Stimulated activated CD4-positive, alpha-beta T cell treated with anti-CD3 and anti-CD28 coated beads, Interleukin-2, amount 100 ng/mL, for 48 hours (primary cell): ENCODE data around the gene MEI1.

Source experiments
- DNase-seq, 2 donors: peaks; one replicate each; pipeline ENCODE4 v3.0.0-alpha.2; 2020

The MEI1 gene

GRCh38 chr22:41793871-41794270, 94.6 kb downstream of the MEI1 start:
- no peak for DNase-seq

GRCh38 chr22:41798736-41799135, 99.4 kb downstream of the MEI1 start:
- no peak for DNase-seq

- DNase-seq = peak; percentile 16 to 18
Observed at GRCh38 chr22:41799486-41800347, 100.4 kb downstream of the MEI1 start.

DNA sequence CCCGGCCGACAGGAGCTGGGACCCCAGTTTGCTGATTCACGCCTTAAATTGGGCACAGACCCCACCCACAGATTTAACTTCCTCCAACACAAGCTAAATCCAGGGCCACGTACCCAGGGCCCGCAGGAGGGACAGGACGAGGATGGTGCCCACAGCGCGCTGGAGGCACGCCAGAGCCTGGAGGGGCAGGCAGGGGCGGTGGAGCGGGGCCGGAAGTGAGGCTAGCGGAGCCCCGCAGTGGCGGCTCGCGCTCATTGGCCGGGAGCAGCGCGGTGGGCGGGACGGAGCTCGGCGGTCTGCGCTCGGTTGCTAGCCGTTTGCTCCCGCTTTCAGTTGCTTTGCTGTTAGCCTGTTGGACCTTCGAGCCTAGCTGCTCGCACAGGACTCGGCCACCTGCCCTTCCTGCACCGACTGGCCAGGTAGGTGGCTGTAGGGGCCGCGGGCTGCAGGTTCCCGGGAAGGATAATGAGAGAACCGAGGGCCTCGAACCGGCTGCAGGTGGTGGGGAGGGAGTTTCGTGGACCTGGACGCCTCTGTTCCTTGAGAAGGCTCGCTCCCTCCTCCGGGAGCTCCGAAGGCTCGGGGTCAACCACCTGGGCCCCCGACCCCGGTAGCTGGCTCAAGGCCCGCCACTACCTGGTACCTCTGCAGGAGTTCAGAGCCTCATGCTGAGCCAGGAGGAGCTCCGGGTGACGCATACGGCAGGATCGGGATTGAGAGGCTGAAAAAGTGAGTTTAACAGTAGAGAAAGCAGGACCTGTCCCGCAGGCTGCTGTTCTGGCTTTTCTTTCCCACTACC, 101.2 kb downstream of the MEI1 start, which contains the start of gene CCDC134:
TSS of gene CCDC134 (plus strand) at position 332 of the 799 bp plus-strand sequence. CDS start 8,212 bp downstream, outside the sequence.
- peak; percentile 86 to 90 for DNase-seq

DNA sequence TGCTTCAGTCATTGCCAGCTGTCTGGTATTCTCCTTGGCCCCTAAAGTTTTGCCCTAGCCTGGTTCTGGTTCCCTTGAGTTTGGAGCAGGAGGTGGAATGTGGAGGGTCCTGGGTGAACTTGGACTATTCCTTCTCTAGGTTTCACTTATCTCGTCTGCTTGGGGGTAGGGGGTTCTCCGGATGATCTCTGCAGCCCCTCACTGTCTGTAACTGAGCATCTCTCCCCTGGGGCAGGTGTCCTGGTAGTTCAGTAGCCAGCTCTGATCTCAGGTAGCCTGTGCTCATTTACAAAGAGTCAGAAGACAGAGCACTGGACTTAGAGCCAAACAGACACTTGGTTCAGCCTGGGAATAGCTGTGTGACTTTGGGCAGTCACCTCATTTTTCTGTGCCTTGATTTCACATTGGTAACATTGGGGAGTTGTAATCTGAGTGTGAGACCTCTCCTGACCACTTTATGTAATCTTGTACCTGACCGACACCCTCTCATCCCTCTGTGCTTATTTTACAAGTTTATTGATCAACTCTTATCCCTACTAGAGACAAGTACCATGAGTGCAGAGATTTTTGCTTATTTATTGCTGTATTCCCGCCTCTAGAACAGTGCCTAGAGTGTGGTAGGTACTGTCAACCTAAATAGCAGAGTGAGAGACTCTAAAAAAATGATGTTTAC, 102.0 kb downstream of the MEI1 start:
- no peak for DNase-seq

DNA sequence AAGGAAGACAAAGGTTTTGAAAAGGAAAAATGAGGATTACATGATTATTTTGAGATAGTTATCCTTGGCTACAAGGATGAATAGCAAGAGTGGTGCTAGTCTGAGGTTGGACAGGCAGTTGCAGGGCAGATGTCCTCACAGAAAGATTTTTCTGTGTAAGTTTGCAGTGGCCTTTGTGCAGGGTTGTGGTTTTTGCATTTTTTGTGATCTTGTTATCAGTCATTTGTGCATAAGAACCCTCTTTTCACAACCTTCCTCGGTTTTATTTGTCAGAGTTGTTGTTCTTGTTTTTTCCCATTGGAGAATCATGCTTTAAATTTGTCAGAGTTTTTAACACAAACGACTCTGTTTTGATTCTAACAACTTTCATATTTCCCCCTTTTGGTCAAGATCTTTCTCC, 102.6 kb downstream of the MEI1 start:
- no peak for DNase-seq

DNA sequence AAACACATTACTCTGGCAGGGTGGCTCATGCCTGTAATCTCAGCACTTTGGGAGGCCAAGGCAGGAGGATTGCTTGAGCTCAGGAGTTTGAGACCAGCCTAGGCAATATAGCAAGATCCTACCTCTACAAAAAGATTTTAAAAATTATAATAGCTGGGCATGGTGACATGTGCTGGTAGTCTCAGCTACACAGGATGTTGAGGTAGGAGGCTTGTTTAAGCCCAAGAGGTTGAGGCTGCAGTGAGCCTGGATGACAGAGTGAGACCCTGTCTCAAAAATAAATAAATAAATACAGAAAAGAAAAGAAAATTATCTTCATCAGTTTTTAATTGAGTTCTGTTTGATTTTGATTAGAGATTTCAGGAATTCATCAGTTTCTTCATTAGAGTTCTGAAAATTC, 106.3 kb downstream of the MEI1 start:
- no peak for DNase-seq

- DNase-seq = no peak
Observed at GRCh38 chr22:41808400-41808799, 109.1 kb downstream of the MEI1 start.

- no peak for DNase-seq
Observed at GRCh38 chr22:41810022-41810421, 110.7 kb downstream of the MEI1 start.

DNA sequence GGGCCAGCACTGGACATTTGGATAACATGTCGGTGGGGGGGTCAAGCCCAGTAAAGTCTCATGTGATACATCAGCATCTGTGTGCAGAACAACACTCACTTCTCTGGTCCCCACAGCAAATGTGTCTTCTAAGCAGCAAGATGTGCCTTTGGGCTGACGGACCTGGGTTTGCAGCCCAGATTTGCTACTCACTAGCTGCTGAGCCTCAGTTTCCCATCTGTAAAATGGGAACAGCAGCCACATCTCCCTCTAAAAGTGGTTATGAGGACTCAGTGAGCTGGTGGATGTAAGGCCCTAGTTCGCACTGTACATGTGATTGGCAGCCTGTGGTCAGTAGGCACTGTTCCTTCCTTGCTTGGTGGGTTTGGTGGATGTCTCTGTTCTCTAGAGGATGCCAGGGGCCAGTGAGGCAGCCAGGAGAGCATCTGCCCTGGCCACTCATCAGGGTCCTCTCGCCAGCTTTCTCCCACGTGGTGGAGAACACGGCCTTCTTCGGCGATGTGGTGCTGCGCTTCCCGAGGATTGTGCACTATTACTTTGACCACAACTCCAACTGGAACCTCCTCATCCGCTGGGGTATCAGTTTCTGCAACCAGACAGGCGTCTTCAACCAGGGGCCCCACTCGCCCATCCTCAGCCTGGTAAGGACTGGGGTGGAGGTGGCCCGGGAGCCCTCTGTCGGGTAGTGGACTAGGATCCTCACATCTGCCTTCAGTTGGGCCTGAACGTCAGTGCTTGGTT, 113.7 kb downstream of the MEI1 start:
- no peak for DNase-seq

- DNase-seq = no peak
Observed at GRCh38 chr22:41813726-41814410, 114.6 kb downstream of the MEI1 start.

DNA sequence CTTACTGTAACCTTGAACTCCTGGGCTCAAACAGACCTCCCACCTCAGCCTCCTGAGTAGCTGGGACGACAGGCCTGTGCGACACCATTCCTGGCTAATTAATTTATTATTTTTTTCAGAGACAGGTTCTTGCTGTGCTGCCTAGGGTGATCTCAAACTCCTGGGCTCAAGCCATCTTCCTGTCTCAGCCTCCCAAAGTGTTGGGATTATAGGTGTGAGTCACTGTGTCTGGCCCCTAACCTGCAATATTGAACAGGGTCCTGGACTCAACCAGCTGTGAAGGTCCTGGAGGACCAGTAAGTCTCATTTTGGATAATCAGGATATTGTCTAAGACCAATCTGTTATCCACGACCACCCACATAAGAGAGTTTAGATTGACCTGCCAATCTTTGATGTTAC, 116.4 kb downstream of the MEI1 start:
- no peak for DNase-seq

- no peak for DNase-seq
Observed at GRCh38 chr22:41816241-41816640, 116.9 kb downstream of the MEI1 start.

- no peak for DNase-seq
Observed at GRCh38 chr22:41816871-41817270, 117.6 kb downstream of the MEI1 start.

- DNase-seq = no peak
Observed at GRCh38 chr22:41818011-41818410, 118.7 kb downstream of the MEI1 start.

- no peak for DNase-seq
Observed at GRCh38 chr22:41818596-41818995, 119.3 kb downstream of the MEI1 start.

GRCh38 chr22:41819257-41819656, 120.0 kb downstream of the MEI1 start:
- no peak for DNase-seq

GRCh38 chr22:41820447-41820846, 121.1 kb downstream of the MEI1 start:
- DNase-seq = no peak

DNA sequence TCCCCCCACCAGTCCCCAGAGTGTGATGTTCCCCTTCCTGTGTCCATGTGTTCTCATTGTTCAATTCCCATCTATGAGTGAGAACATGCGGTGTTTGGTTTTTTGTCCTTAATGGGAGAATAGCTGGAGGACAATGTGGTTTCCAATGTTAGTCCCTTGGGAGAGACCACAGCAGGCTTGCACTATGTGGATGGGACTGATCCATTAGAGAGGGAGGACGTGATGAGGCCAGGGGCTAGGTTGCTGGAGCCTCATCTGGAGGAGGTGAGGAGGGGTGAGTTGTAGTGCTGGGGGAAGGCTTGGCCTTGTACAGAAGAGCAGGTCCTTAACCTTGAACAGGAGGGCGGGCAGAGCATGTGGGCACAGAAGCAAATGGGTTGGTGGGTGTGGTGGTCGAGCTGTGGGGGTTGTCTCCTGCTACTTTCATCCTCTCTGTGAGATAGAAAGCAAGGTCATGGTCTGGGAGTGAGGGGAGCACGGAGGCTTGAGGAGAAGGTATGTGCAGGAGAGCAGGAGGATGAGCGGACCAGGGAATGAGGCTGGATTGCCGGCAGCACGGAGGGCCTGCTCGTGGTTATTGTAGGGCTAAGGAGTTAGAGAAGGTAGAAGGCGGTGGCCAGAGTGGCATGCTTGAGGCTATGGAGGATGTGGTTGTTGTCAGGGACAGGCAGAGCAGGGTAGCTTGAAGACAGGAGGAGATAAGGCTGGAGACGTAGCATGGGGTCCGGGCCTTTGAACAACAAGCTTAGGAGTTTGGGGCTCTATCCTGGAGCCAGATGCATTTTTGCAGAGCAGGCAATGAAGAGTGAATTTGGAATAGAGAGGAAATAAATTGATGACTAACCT, 122.4 kb downstream of the MEI1 start:
- DNase-seq = no peak

DNA sequence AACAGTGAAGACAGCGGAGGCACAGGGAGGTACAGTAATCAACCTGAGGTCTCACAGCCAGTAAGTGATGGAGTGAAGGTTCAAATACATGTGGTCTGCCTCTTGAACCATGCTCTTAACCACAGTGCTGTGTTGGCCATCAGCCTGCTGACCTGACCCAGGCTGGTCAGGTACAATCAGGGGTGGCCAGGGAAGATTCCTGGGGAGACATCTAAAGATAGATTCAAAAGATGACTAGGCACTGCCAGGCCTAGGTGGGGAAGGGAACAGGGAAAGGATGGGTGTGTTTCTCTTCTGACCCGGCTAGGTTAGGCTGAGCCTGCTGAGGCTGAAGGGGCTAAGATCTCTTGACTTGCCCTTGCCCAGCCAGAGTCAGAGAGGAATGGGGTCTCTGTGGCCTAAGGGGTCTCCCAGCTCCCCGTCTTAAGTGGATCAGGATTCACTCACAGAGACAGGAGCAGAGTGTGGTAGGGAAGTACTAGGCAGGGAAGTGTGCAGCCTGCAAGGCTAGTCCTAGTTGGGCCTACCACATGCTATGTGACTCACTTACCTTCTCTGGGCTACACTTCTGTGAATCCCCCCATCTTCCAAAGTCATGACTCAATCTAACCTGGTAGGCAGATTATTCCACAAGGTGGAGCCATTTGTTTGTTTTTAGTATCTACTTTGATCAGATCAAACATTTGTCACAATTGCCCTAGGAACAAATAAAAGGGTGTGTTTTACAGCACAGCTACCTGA, 123.2 kb downstream of the MEI1 start:
- DNase-seq = peak; percentile 24 to 29
